EH (cell line): ENCODE data around the gene GALNT9.

Source experiments
- DNase-seq: peaks from one replicate; pipeline ENCODE4 v3.0.0-alpha.2; 2015; ENCODE audit warnings: low read depth

GALNT9 gene

DNA sequence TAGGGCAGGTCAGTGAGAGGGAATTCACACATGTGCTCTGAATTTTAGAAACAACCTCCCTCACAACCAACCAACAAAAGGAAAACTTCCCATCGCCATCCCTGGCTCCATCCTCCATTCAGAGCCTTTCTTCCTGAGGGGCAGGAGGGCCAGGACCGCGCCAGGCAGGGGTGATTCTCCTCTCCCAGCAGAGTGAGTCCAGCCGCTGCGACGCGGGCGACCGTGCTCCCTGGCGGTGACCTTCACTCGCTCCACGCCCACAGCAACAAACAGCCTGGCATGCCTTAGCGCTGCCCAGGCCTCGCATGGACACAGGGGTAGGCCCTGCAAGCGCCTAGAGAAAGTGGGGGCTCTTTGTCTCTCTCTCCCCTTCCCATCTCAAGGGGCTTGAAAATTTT, 3.7 kb downstream of the GALNT9 start:
- DNase-seq = no peak

DNA sequence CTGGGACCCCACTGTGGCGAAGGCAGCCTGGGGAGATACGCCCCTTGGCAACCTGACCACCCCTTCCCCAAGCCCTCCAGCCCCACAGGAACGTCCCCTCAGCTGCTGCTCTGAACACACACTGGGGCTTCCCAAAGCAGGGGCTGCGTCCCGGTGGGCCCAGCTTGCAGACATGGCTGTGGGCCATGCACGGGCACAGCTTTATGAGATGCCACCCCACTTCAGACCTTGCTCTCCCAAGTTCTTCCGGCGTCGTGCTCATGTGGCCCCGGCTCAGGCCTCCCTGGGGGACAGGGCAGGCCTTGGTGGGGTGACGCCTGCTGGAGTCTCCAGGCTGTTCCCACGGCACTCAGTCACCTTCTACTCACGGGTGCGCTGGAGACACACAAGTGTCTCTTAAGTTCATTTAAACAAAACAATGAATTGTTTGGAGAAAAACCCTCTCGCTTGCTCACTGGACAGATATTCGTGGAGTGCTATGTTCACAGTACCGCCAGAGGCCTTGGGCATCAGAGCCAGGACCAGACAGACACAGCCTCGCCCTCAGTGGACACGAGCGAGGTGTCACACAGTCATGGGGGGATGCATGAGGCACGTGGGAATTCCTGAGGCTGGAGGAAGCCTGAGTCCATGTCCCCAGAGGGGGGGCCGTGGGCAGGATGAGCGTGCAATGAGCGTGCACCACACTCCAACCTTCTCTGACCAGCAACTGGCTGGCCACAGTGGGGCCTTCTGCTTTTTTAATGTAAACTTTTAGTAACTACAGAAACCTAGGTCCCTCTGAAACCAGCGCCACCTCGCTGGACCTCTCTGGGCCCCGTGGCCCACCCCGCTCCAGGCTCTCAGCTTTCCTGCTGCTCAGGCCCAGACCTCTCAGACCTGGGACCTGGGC, 4.3 kb downstream of the GALNT9 start:
- no peak for DNase-seq

DNA sequence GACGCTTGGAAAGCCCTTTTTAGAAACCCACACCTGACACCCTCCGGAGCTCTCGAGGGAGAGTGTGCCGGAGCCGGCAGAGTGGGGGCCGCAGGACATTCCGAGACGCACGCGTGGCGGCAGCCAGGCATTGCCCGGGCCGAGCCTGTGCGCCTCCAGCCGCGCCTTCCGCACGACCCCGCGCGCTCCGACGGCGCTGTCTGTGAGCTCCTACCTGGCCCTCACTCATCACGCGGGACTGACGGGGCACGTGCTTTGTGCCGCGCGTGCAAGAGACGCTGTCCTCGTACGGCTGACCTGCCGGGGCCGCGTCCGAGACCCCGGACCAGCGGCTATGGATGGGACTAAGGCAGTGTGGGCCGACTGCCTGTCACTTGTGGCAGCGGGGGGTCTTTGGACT, 5.2 kb downstream of the GALNT9 start:
- no peak for DNase-seq

DNA sequence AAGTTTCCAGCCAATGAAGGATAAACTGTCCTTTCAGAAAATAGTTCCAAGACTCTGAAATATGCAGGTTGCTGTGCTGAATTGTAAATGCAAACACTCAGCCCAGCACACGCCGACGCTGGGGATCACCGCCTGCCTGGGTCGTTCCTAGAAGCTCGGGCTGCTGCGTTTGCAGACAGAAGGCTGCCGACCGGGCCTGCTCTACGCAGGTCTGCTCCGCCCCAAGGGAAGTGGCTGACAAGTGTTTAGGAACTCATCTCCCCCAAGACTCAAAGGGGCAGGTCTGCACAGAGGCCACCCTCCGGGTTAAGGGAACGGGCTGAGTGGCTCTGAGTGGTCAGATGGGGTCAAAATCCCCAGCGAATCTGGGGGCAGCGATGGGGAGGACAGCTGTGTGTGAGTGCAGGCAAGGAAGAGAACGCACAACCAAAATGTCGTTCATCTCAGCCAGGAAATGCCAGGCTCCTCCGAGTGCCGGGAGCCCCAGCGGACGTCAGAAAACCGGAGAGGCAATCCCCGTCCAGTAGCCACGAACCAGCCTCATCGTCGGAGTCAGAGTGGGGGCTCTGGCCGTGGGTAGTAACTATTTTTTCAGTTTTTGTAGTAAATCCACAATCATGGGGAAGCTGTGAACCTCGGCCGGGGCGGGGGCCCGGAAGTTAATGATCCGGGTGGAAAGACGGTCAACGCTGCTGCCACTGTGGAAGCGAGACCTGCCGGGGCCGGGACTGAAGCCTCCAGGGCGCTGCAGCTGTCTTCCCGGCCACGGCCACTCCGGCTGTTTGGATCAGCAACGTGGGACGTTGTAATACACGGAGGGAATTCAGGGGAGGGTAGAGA, 6.0 kb downstream of the GALNT9 start:
- DNase-seq = no peak

DNA sequence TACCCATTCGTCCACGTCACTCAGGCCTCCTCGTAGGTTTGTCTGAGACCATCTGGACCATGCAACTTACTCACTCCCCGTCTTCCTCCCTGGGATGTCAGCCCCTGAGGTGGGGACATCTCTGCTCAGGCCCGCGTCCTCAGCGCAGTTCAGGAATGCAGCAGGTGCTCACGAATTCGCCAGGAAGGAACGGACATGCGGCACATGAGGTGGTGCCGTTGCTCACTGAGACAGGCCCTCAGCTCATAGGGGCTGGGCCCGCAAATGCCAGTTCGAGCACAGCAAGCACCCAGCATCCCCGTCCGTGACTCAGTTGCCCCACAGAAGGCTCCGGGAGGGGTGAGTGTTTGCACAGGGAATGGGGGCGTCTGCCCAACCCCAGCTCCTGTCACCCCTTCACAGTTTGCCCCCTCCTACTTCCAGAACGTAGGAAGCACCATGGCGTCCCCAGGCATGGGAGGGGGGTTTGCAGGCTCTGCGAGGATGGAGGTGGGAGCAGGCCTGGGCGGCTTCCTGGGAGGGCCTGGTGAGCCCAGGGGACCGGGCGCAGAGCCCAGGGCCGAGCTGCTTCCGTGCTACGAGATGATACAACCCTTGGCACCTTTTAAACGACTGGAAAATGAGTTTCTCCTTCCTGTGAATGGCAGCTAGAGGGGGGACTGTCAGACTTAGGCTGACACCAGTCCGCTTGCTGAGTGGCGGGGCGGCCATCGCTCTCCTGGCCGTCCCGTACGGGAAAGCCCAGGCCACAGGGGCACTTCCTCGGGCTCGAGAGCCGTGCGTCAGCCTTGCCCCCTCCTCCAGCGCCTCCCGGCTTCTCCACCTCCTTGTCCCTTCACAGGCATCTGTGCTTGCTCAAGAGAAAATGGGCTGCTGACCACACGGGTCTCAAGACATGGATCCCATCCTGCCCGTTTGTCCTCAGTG, 6.9 kb downstream of the GALNT9 start:
- no peak for DNase-seq

DNA sequence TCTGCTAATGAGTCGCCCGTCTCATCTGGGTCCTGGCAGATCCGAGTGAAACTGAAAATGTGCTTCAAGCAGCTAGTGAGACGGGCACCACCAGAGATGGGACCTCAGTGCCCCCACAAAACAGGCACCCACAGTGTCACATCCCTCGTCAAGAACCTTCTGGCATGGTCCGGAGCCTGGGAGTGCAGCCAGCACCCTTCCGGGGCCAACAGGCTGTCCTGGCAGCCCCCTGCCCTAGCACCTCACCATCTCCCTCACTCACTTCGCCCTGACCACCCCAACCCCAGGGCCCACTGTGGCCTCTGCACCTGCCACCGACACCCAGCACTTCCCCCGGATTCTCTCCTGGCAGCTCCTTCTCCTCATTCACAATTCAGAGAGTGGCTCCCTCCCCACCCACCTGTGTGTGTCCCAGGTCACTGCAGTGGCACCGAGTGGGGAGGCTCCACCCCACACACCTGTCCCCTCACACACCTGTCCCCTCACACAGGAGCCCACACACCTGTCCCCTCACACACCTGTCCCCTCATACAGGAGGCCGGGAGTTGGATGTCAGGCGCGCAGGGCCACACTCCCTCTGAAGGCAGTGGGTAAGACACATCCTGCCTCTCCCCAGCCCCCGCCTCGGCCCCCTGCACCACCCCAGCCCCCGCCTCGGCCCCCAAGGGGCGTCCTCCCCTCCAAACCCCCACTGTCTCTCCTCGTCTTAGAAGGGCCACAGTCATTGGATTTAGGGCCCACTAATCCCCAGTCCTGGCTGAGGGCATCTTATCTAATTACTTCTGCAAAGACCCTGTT, 7.9 kb downstream of the GALNT9 start:
- no peak for DNase-seq

DNA sequence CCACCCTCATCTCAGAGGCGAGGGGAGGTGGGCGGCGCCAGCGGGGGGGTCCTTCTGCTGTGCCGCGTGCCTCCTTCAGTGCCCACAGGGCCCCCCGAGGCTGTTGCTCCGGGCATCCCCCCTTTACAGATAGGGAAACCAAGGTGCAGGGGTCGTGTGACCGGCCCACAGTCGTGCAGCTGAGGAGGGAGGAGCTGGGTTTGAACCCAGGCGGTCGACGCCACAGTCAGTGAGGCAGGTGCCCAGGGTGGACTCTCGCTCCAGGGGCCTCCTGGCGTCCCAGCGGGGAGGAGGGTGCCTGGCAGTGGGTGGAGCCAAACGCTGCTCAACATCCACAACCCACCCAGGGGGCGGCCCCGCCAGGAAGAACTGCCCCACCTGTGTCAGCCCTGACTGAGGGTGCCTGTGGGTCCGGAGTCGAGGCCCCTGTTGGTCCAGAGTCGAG, 8.6 kb downstream of the GALNT9 start:
- DNase-seq = no peak

DNA sequence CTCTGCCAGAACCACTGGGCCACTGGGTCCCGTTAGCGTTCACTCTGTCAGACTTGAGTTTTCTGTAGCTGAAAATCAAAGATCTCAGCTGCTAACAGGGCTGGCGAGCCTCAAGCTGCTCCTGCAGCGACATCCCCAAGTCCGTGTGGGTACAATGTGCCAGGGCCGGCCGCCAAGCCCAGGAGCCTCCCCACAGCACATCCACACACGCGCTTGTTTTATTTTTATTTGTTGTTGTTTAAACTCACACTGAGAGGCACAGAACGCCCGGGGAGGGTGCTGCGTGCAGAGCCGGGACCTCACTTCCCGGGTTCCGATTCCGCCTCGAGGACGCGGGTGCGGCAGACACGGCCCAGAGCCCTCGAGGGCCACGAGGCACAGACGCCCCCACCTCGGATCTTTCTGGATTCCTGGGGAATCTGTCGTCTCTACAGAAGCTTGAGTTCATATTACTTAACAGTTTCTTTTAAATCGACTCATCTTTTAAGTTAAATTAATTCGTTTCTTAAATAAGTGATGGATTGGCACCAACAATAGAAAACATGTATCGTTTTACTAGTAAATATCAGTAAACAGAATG, 9.3 kb downstream of the GALNT9 start:
- DNase-seq = no peak

DNA sequence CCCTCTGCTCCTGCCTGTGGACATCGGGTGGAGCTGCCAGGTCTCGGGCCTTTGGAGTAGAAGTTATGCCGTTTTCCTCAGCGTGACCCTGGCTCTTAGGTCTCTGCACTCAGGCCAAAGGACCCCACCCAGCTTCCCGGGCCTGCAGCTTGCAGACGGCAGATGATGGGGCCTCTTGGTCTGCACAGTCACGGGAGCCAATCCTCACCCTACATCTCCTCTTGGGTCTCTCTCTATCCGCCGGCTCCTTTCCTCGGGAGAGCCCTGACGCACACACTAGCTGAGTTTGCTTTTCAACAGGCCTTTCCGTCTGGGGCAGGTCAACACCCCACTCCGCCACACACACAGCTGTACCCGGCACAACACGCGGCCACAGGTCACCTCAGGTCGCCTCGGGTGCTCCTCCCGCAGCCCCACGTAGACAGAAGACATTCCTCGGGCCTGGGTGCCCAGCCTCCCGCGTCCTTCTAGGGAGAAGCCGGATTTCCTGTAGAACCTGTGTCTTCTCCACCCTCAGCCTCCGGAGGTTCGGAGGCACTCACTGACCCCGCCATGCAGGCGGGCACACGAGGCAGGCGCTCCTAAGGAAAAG, 9.9 kb downstream of the GALNT9 start:
- DNase-seq = no peak

DNA sequence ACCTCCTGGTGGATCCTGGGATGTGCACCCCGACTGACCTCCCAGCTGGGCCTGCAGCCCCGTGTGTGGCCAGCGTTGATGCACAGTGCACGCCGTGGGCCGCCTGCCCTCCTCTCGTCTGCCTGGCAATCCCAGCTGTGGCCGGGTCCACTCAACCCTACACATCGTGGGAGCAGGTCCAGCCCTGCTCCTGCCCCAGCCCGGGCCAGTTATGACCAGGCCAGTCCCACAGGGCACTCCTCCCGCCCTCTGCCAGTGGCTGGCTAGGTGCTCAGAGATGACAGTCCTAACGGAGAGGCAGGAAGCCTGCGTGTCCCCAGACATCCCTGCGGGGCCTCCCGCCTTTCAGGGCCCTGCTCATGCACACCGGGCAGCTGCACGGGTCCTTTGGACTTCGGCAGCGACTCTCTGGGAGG, 10.8 kb downstream of the GALNT9 start:
- no peak for DNase-seq

DNA sequence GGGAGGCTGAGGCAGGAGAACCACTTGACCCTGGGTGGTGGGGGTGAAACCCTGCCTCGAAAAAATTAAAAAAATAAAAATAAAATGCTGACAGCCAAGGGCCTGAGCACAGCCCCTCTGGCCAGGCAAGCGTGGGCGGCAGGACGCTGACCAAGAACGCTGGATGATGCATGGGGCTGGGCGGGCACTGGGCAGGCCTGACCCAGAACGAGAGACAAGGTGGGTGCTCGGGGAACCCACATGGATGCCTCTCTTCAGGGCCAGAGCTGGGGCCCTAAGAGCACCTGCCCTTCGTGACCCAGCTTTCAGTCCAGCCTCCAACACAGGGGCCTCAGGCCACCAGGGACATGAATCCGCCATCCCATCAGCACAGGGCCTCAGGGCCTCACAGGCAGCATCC, 11.3 kb downstream of the GALNT9 start:
- no peak for DNase-seq

DNA sequence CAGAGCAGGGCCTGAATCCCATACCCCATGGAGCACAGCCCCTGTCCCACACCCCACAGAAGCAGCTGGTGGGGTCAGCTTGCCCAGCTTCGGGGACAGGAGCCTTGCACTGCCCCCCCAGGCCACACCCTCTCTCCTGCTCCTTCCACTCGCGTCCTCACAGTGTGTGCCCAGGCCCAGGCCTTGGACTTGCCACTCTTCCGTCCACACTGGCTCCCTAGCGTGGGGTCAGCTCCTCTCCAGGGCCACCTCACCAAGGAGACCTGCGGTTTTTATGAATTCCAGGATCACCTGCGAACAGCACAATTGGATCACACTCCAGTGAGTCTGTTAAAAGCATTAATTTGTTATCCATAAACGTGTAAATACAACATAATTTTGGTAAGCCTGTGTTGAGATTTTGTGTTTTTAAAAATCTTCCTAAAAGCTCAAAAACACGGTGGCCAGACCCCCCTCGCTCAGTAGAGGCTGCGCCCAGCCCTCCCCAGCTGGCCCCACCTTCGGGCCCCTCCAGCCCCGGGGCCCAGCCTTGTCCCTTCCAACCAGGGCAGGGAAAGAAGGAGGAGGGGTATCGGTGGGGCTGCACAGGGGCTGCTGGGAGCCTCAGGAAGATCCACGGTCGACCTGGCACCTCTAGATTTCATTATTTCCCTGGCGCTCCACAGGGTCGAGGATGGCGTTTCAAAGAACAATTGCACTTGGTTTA, 12.0 kb downstream of the GALNT9 start:
- DNase-seq = no peak

DNA sequence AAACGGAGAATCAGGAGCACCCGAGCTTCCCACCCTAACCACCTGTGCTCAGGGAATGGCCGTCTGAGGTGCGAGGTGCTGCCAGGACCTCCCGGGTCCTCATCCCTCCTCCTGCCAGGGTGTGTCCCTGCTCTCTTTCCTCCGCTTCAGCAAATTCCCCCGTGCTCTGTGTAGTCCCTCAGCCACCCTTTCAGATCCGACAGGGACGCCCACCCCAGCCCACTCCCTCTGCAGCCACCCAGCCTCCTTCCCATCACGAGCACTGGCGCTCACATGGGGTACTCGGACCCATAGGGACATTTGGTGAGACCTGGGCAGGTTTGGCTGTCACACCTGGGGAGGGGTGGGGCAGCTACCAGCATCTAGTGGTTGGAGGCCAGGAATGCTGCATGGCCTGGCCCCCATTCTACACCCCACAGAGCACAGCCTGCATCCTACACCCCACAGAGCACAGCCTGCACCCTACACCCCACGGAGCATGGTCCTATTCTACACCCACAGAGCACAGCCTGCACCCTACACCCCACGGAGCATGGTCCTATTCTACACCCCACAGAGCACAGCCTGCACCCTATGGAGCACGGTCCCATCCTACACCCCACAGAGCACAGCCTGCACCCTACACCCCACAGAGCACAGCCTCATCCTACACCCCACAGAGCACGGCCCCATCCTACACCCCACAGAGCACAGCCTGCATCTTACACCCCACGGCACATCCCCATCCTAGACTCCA, 12.7 kb downstream of the GALNT9 start:
- DNase-seq = no peak

DNA sequence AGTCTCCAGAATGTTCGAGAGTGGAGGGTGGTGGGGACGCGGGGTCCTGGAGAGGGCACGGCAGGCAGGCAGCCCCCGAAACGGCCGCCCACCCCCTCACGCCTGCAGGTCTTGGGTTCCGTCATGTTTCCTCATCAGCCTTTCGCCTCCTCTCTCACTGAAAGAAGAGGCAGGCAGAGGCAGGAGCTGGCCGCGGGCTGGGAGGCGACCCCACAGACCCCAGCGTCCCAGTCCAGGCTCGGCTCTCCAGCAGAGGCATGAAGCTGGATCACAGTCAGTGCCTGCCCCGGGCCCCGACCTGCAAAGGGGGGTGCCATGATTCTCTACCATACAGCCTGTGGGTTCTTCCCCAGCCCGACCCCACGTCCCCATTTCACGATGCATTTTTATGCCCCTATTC, 13.4 kb downstream of the GALNT9 start:
- no peak for DNase-seq

DNA sequence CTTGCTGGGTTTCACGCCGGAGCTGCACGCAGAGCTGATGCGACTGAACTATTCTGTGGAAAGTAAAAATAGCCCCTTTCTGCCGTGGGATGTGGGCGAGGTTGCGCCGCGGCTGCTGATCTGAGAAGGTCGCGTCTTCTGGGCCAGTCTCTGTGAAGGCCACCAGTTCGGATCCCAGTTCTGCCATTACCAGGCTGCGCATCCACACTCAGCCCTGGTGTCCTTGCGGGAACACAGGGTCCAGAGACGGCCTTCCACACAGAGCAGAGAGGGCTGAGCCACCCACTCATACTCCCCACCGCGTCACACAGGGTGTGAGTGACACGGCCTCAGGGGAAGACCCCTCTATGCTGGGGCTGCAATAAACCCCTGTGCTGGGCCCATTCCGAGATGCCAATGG, 13.9 kb downstream of the GALNT9 start:
- DNase-seq = no peak

DNA sequence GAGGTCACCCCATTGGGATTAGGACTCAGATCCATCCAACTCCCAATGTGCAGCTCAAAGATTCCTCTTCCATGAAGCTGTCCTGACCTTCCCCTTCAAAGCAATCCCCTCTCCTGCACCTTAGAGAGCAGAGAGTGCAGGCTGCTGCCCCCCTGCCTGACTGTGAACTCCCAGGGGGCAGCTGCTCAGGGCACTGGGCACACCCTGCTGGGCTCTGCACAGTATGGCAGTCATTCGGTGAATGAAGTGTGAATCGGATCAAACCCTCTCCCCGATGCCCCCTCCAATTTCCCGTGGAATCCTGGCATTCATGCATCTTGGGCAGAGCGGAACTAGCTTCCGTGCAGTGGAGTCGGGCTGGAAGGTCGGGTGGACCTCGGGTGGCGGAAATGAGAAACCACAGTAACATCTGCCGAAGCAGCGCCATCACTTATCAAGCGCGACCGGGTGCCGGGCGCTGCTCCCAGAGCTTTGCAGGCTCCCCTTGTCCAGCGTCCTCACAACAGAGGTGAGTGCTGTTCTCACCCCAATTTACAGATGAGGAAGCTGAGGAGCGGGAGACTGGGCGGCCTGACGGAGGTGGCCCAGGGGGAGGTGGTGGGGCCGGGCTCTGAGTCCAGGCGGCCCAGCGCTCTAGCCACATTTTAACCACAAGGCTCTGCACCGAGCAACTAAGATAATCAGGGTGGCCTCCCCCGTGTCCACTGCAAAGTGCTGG, 14.7 kb downstream of the GALNT9 start:
- no peak for DNase-seq

DNA sequence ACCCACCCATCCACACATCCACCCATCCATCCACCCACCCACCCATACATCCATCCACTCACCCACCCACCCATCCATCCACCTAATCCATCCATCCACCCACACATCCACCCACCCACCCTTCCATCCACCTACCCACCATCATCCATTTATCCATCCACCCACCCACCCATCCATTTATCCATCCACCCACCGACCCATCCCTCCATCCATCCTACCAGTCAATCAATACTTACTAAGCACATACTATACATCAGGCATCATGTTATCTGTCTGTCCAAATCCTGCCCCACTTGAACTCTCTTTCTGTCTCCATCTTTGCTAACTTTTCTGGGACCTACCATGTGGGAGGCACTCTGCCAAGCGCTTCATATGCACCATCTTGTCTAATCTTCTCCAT, 15.4 kb downstream of the GALNT9 start:
- no peak for DNase-seq

DNA sequence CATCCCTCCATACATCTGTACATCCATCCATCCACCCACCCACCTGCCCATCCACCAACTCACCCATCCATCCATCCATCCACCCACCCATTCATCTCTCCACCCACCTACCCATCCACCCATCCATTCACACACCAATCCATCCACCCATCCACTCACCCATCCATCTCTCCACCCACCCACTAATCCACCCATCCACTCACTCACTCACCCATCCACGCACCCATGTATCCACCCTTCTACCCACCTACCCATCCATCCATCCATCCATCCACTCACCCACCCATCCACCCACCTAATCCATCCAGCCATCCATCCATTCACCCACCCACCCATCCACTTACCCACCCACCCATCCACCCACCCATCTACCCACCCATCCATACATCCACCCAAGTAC, 16.2 kb downstream of the GALNT9 start:
- DNase-seq = no peak
